ENCODE results near the gene ATG4B.

- TF ChIP-seq POLR2AphosphoS5 (IDR thresholded peaks at IDR 0.05) (no peak), CTCF (IDR thresholded peaks at IDR 0.05; ENCODE audit: poor library complexity, severe bottlenecking) (no peak), EP300 (conservative IDR thresholded peaks at IDR 0.05; ENCODE audit: poor library complexity, severe bottlenecking) (no peak), REST (IDR thresholded peaks at IDR 0.05; ENCODE audit: borderline replicate concordance) (no peak), RAD21 (conservative IDR thresholded peaks at IDR 0.05) (no peak), EZH2 (IDR thresholded peaks at IDR 0.05; ENCODE audit: borderline replicate concordance, insufficient read depth, low read length, poor library complexity, severe bottlenecking) (no peak)
These were observed 17.1 kb upstream of the ATG4B start for GRCh38 chr2:241620419-241620769.

Measured in neural cell (in vitro differentiated cells).